Neural crest cell (in vitro differentiated cells): Measurements from ENCODE around the gene DHX57. TPM values are rescaled to one million over a fixed set of nuclear protein-coding genes. Genes with fewer than 3 reads are reported as not detected.

Experiments
- DNase-seq: peaks from one replicate; pipeline ENCODE4 v3.0.0; 2021; ENCODE audit warnings: low read depth, mixed read lengths, low spot score
- H3K27ac Mint-ChIP-seq: one replicate; pipeline ENCODE4 v1.8.0; 2021; ENCODE audit warnings: mild to moderate bottlenecking, mixed read lengths; ENCODE audit not compliant: unreplicated experiment
- H3K27me3 Mint-ChIP-seq: 2 replicates; pipeline ENCODE4 v1.8.0; 2021; ENCODE audit warnings: low read depth, mild to moderate bottlenecking, mixed read lengths
- H3K36me3 Mint-ChIP-seq: 2 replicates; pipeline ENCODE4 v1.8.0; 2021; ENCODE audit warnings: low read depth, mild to moderate bottlenecking, mixed read lengths
- H3K4me1 Mint-ChIP-seq: 2 replicates; pipeline ENCODE4 v1.8.0; 2021; ENCODE audit warnings: mixed read lengths
- H3K4me3 Mint-ChIP-seq: one replicate; pipeline ENCODE4 v1.8.0; 2021; ENCODE audit warnings: mild to moderate bottlenecking, mixed read lengths
- H3K9me3 Mint-ChIP-seq: 2 replicates; pipeline ENCODE4 v1.8.0; 2021; ENCODE audit warnings: mixed read lengths
- CTCF ChIP-seq: fragments of 200-600 bp; sonication (generic); conservative IDR thresholded peaks from 2 replicates; pipeline ENCODE4 v1.5.0; 2021; ENCODE audit warnings: antibody characterized with exemption, mild to moderate bottlenecking
- total RNA-seq: library from RNA; stranded (reverse); gene quantifications from 2 replicates; pipeline ENCODE4 v1.2.1, GENCODE V29; 2021

The DHX57 gene
- total RNA-seq, 1 donor from 2014 or later: 39.5 TPM

GRCh38 chr2:38887347-38887746 lies 11.6 kb upstream of the DHX57 start:
- Mint-ChIP-seq H3K9me3 (no peaks in the 10 kb centered on the region), H3K27ac (no peak overlapping the region), H3K36me3 (no peaks in the 10 kb centered on the region), H3K27me3 (no peaks in the 10 kb centered on the region), H3K4me1 (no peaks in the 10 kb centered on the region), H3K4me3 (no peak overlapping the region)
- no peak for DNase-seq
- TF ChIP-seq CTCF: no peak

- TF ChIP-seq CTCF: no peak
- H3K4me3 Mint-ChIP-seq: no peak overlapping the region
- no peaks in the 10 kb centered on the region for H3K4me1 Mint-ChIP-seq
- no peaks in the 10 kb centered on the region for H3K36me3 Mint-ChIP-seq
- H3K27me3 Mint-ChIP-seq: no peaks in the 10 kb centered on the region
- DNase-seq: no peak
- no peak overlapping the region for H3K27ac Mint-ChIP-seq
- H3K9me3 Mint-ChIP-seq: no peaks in the 10 kb centered on the region
Observed at GRCh38 chr2:38886063-38886462, 10.3 kb upstream of the DHX57 start.

GRCh38 chr2:38876407-38876806 lies 673 bp upstream of the DHX57 start:
- peaks cover 9% of the 10 kb centered on the region for H3K9me3 Mint-ChIP-seq
- peaks cover 20% of the 10 kb centered on the region for H3K4me1 Mint-ChIP-seq
- H3K36me3 Mint-ChIP-seq: peaks cover 15% of the 10 kb centered on the region
- DNase-seq: no peak
- H3K27ac Mint-ChIP-seq: peak overlapping the region; percentile 96
- H3K4me3 Mint-ChIP-seq: peak overlapping the region; percentile 96
- no peak for TF ChIP-seq CTCF
- H3K27me3 Mint-ChIP-seq: no peaks in the 10 kb centered on the region

- Mint-ChIP-seq H3K4me3 (peak overlapping the region; percentile 96), H3K27ac (peak overlapping the region; percentile 96), H3K27me3 (no peaks in the 10 kb centered on the region), H3K36me3 (peaks cover 18% of the 10 kb centered on the region), H3K4me1 (peaks cover 20% of the 10 kb centered on the region), H3K9me3 (peaks cover 12% of the 10 kb centered on the region)
- no peak for TF ChIP-seq CTCF
- DNase-seq: no peak
Observed at GRCh38 chr2:38875227-38875575, 533 bp downstream of the DHX57 start.

GRCh38 chr2:38873763-38874162 lies 2.0 kb downstream of the DHX57 start:
- Mint-ChIP-seq H3K9me3 (peaks cover 18% of the 10 kb centered on the region), H3K4me1 (peaks cover 20% of the 10 kb centered on the region), H3K27me3 (no peaks in the 10 kb centered on the region), H3K36me3 (peaks cover 27% of the 10 kb centered on the region), H3K4me3 (peak overlapping the region; percentile 41), H3K27ac (no peak overlapping the region)
- TF ChIP-seq CTCF: no peak
- DNase-seq: no peak

GRCh38 chr2:38871432-38871831 lies 4.3 kb downstream of the DHX57 start:
- peak overlapping the region; percentile 52 for H3K4me3 Mint-ChIP-seq
- TF ChIP-seq CTCF: no peak
- peaks cover 33% of the 10 kb centered on the region for H3K36me3 Mint-ChIP-seq
- no peaks in the 10 kb centered on the region for H3K27me3 Mint-ChIP-seq
- H3K4me1 Mint-ChIP-seq: peaks cover 15% of the 10 kb centered on the region
- DNase-seq: no peak
- no peak overlapping the region for H3K27ac Mint-ChIP-seq
- peaks cover 18% of the 10 kb centered on the region for H3K9me3 Mint-ChIP-seq
